Measurements from ENCODE around the gene BCL2L1. TPM values are rescaled to one million over a fixed set of nuclear protein-coding genes. Genes with fewer than 3 reads are reported as not detected.

Gene BCL2L1
- polyA plus RNA-seq, 1 of the 3 experiments (the other 2 are of a cell fraction) = 99.9 TPM

- TF ChIP-seq, protein P1, sequence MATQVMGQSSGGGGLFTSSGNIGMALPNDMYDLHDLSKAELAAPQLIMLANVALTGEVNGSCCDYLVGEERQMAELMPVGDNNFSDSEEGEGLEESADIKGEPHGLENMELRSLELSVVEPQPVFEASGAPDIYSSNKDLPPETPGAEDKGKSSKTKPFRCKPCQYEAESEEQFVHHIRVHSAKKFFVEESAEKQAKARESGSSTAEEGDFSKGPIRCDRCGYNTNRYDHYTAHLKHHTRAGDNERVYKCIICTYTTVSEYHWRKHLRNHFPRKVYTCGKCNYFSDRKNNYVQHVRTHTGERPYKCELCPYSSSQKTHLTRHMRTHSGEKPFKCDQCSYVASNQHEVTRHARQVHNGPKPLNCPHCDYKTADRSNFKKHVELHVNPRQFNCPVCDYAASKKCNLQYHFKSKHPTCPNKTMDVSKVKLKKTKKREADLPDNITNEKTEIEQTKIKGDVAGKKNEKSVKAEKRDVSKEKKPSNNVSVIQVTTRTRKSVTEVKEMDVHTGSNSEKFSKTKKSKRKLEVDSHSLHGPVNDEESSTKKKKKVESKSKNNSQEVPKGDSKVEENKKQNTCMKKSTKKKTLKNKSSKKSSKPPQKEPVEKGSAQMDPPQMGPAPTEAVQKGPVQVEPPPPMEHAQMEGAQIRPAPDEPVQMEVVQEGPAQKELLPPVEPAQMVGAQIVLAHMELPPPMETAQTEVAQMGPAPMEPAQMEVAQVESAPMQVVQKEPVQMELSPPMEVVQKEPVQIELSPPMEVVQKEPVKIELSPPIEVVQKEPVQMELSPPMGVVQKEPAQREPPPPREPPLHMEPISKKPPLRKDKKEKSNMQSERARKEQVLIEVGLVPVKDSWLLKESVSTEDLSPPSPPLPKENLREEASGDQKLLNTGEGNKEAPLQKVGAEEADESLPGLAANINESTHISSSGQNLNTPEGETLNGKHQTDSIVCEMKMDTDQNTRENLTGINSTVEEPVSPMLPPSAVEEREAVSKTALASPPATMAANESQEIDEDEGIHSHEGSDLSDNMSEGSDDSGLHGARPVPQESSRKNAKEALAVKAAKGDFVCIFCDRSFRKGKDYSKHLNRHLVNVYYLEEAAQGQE (IDR thresholded peaks at IDR 0.05; ENCODE audit: low read depth, low read length) = no peak
- no peak for TF ChIP-seq EP300 (IDR thresholded peaks at IDR 0.05; ENCODE audit: borderline replicate concordance in 1 of 2, low read depth in 1 of 2, low read length in 1 of 2)
- TF ChIP-seq RCOR1 (IDR thresholded peaks at IDR 0.05; ENCODE audit: low read length) = no peak
- TF ChIP-seq FOXM1 (IDR thresholded peaks at IDR 0.05; ENCODE audit: low read depth) = no peak
- TF ChIP-seq CTCF (IDR thresholded peaks at IDR 0.05) = no peak
- TF ChIP-seq USF2 (IDR thresholded peaks at IDR 0.05; ENCODE audit: borderline replicate concordance, low read depth, low read length) = no peak
- TF ChIP-seq TCF12 (IDR thresholded peaks at IDR 0.05) = no peak
- Histone ChIP-seq H3K9me2 (no peaks in the 10 kb centered on the region), H3K4me1 (ENCODE audit: control insufficient read depth in 1 of 2, insufficient read depth in 2 of 2, low read depth in 1 of 2, low read length in 1 of 2) (peaks cover 6 to 46% of the 10 kb centered on the region in 2 experiments; a peak in 3 of 4 replicates), H3F3A (replicated peaks; ENCODE audit: insufficient read depth) (peaks cover 7% of the 10 kb centered on the region), H3K27me3 (ENCODE audit: insufficient read depth) (no peaks in the 10 kb centered on the region), H3K79me2 (ENCODE audit: insufficient read depth) (peaks cover 46% of the 10 kb centered on the region), H3K9ac (no peak overlapping the region), H4K20me1 (ENCODE audit: insufficient read depth) (no peaks in the 10 kb centered on the region; the same call in 1 of the 2 replicates), H3K27ac (ENCODE audit: low read depth in 2 of 2, low read length in 1 of 2) (no peak overlapping the region; a peak in 1 of 4 replicates), H3K9me3 (no peaks in the 10 kb centered on the region), H2AFZ (ENCODE audit: low read depth) (no peak overlapping the region), H3K4me3 (ENCODE audit: low read depth in 2 of 2, low read length in 1 of 2) (no peak overlapping the region), H3K4me2 (no peak overlapping the region), H3K36me3 (replicated peaks in 1 of 2; ENCODE audit: control insufficient read depth in 1 of 2, insufficient read depth in 2 of 2, low read length in 1 of 2) (peaks cover 14 to 22% of the 10 kb centered on the region in 2 experiments)
- WGBS (ENCODE audit: low lambda C conversion rate) = 93% methylated on average over 5 of the region's 7 CpGs
- no peak for DNase-seq
- ChIA-PET POLR2A (no interaction called here), CTCF (interaction anchor here (1.3 to 2.4 kb wide), 3 partner anchors 54 to 98 kb away, joined by 4 to 9 read pairs (median 4); partner anchors contain the start of gene BCL2L1)
Observed at GRCh38 chr20:31666258-31667042, 56.2 kb downstream of the BCL2L1 start.

GRCh38 chr20:31665753-31666152 is 56.9 kb downstream of the BCL2L1 start:
- peaks cover 6 to 42% of the 10 kb centered on the region in 2 experiments; a peak in 3 of 4 replicates for H3K4me1 ChIP-seq (ENCODE audit: control insufficient read depth in 1 of 2, insufficient read depth in 2 of 2, low read depth in 1 of 2, low read length in 1 of 2)
- over 99% methylated on average over 10 of the region's 10 CpGs for WGBS (ENCODE audit: low lambda C conversion rate)
- no peaks in the 10 kb centered on the region for H3K9me3 ChIP-seq
- peaks cover 39% of the 10 kb centered on the region for H3K79me2 ChIP-seq (ENCODE audit: insufficient read depth)
- H3K9ac ChIP-seq = no peak overlapping the region
- no peak overlapping the region for H3K4me2 ChIP-seq
- H3K36me3 ChIP-seq (replicated peaks in 1 of 2; ENCODE audit: control insufficient read depth in 1 of 2, insufficient read depth in 2 of 2, low read length in 1 of 2) = peaks cover 14 to 22% of the 10 kb centered on the region in 2 experiments
- H3K27ac ChIP-seq (ENCODE audit: low read depth in 2 of 2, low read length in 1 of 2) = peak overlapping the region in 1 of 2 experiments; percentile 30; a peak in 3 of 4 replicates
- peaks cover 10% of the 10 kb centered on the region for H3F3A ChIP-seq (replicated peaks; ENCODE audit: insufficient read depth)
- no peak overlapping the region for H2AFZ ChIP-seq (ENCODE audit: low read depth)
- H3K4me3 ChIP-seq (ENCODE audit: low read depth in 2 of 2, low read length in 1 of 2) = no peak overlapping the region
- H4K20me1 ChIP-seq (ENCODE audit: insufficient read depth) = no peaks in the 10 kb centered on the region; the same call in 1 of the 2 replicates
- H3K9me2 ChIP-seq = no peaks in the 10 kb centered on the region
- DNase-seq = no peak
- ChIA-PET CTCF (interaction anchor here (1.9 to 16.4 kb wide), 3 partner anchors 9 to 54 kb away, joined by 9 to 288 read pairs (median 9); partner anchors contain the start of gene BCL2L1), POLR2A (no interaction called here)
- TF ChIP-seq RAD21 (IDR thresholded peaks at IDR 0.05; ENCODE audit: low read length) (no peak), JUND (IDR thresholded peaks at IDR 0.05) (no peak), POLR2AphosphoS5 (IDR thresholded peaks at IDR 0.05; ENCODE audit: low read depth, low read length) (no peak)
- TF ChIP-seq, protein P2, sequence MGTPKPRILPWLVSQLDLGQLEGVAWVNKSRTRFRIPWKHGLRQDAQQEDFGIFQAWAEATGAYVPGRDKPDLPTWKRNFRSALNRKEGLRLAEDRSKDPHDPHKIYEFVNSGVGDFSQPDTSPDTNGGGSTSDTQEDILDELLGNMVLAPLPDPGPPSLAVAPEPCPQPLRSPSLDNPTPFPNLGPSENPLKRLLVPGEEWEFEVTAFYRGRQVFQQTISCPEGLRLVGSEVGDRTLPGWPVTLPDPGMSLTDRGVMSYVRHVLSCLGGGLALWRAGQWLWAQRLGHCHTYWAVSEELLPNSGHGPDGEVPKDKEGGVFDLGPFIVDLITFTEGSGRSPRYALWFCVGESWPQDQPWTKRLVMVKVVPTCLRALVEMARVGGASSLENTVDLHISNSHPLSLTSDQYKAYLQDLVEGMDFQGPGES (IDR thresholded peaks at IDR 0.05; ENCODE audit: low read depth, low read length) = no peak
- H3K27me3 ChIP-seq (ENCODE audit: insufficient read depth) = no peaks in the 10 kb centered on the region

Measured in SK-N-SH (cell line).